HG03196 (cell line): ENCODE data around the gene SMARCAL1.

ENCODE experiments used
- ATAC-seq: cut with Tn5 transposase; IDR thresholded peaks from one replicate; pipeline ENCODE4 v1.9.1; 2021; ENCODE audit not compliant: unreplicated experiment

The SMARCAL1 gene

GRCh38 chr2:216426938-216427337 is 14.7 kb downstream of the SMARCAL1 start:
- no peak for ATAC-seq

- no peak for ATAC-seq
Observed at GRCh38 chr2:216428618-216429350, 16.5 kb downstream of the SMARCAL1 start.

GRCh38 chr2:216429428-216429827 is 17.1 kb downstream of the SMARCAL1 start:
- no peak for ATAC-seq

- ATAC-seq = no peak
Observed at GRCh38 chr2:216430811-216431530, 18.7 kb downstream of the SMARCAL1 start.

- ATAC-seq = no peak
Observed at GRCh38 chr2:216431531-216431856, 19.2 kb downstream of the SMARCAL1 start.

- ATAC-seq = no peak
Observed at GRCh38 chr2:216436383-216436782, 24.1 kb downstream of the SMARCAL1 start.

GRCh38 chr2:216441308-216442010 is 29.2 kb downstream of the SMARCAL1 start:
- ATAC-seq = no peak

- no peak for ATAC-seq
Observed at GRCh38 chr2:216445501-216445900, 33.2 kb downstream of the SMARCAL1 start.

- ATAC-seq = no peak
Observed at GRCh38 chr2:216446343-216446742, 34.1 kb downstream of the SMARCAL1 start.

GRCh38 chr2:216447293-216447692 is 35.0 kb downstream of the SMARCAL1 start:
- no peak for ATAC-seq

GRCh38 chr2:216448829-216449228 is 36.5 kb downstream of the SMARCAL1 start:
- ATAC-seq = no peak

- no peak for ATAC-seq
Observed at GRCh38 chr2:216450346-216450745, 38.1 kb downstream of the SMARCAL1 start.

- no peak for ATAC-seq
Observed at GRCh38 chr2:216450784-216451183, 38.5 kb downstream of the SMARCAL1 start.

- ATAC-seq = no peak
Observed at GRCh38 chr2:216453955-216454614, 41.8 kb downstream of the SMARCAL1 start.

- ATAC-seq = no peak
Observed at GRCh38 chr2:216463148-216463547, 50.9 kb downstream of the SMARCAL1 start.

GRCh38 chr2:216464104-216464720 is 51.9 kb downstream of the SMARCAL1 start:
- no peak for ATAC-seq

- ATAC-seq = no peak
Observed at GRCh38 chr2:216465579-216466195, 53.4 kb downstream of the SMARCAL1 start.

GRCh38 chr2:216467845-216468244 is 55.6 kb downstream of the SMARCAL1 start:
- ATAC-seq = no peak

- ATAC-seq = no peak
Observed at GRCh38 chr2:216469661-216470060, 57.4 kb downstream of the SMARCAL1 start.

- no peak for ATAC-seq
Observed at GRCh38 chr2:216473187-216473586, 60.9 kb downstream of the SMARCAL1 start.
